GM23338 (cell line): ENCODE measurements around the gene ERC2. TPM values are rescaled to one million over a fixed set of nuclear protein-coding genes. Genes with fewer than 3 reads are reported as not detected.

Experiments used
- ATAC-seq: fragments of 200-7000 bp; cut with Tn5 transposase; 3 replicates; pipeline ENCODE4 v1.9.1; 2020
- DNase-seq: peaks from one replicate; pipeline ENCODE4 v3.0.0-alpha.2; 2015; ENCODE audit warnings: low spot score
- H2AFZ ChIP-seq: fragments of 200-600 bp; sonication (generic); 2 replicates; pipeline ENCODE4 v1.8.0; 2016; ENCODE audit warnings: antibody characterized with exemption, mild to moderate bottlenecking, moderate library complexity
- H3F3A ChIP-seq: fragments of 200-600 bp; sonication (generic); replicated peaks from 2 replicates; pipeline ENCODE4 v1.8.0; 2017; ENCODE audit warnings: antibody characterized with exemption, mixed run types, low read depth
- H3K27ac ChIP-seq: fragments of 200-600 bp; sonication (generic); 2 replicates; pipeline ENCODE4 v1.6.1; 2016; ENCODE audit warnings: low read depth
- H3K27me3 ChIP-seq: fragments of 200-600 bp; sonication (generic); 2 replicates; pipeline ENCODE4 v1.8.0; 2016; ENCODE audit warnings: mild to moderate bottlenecking, mixed run types, moderate library complexity; ENCODE audit not compliant: insufficient read depth
- H3K36me3 ChIP-seq: fragments of 200-600 bp; sonication (generic); 2 replicates; pipeline ENCODE4 v1.8.0; 2016; ENCODE audit warnings: mild to moderate bottlenecking; ENCODE audit not compliant: insufficient read depth
- H3K4me1 ChIP-seq: fragments of 200-600 bp; sonication (generic); 2 replicates; pipeline ENCODE4 v1.8.0; 2016; ENCODE audit warnings: mild to moderate bottlenecking, moderate library complexity; ENCODE audit not compliant: insufficient read depth
- H3K4me2 ChIP-seq: fragments of 200-600 bp; sonication (generic); 2 replicates; pipeline ENCODE4 v1.7.1; 2017; ENCODE audit warnings: mixed run types
- H3K4me3 ChIP-seq: fragments of 200-600 bp; sonication (generic); 2 replicates; pipeline ENCODE4 v1.6.1; 2016; ENCODE audit warnings: mixed run types
- H3K79me2 ChIP-seq: fragments of 200-600 bp; sonication (generic); replicated peaks from 2 replicates; pipeline ENCODE4 v1.8.0; 2017; ENCODE audit warnings: mild to moderate bottlenecking; ENCODE audit not compliant: insufficient read depth
- H3K9me2 ChIP-seq: fragments of 200-600 bp; sonication (generic); 2 replicates; pipeline ENCODE4 v1.8.0; 2017; ENCODE audit not compliant: insufficient read depth
- H4K20me1 ChIP-seq: fragments of 200-600 bp; sonication (generic); replicated peaks from 2 replicates; pipeline ENCODE4 v1.8.0; 2017; ENCODE audit warnings: mild to moderate bottlenecking; ENCODE audit not compliant: insufficient read depth
- H3K27ac Mint-ChIP-seq: 2 replicates; pipeline ENCODE4 v1.8.0; 2020; ENCODE audit warnings: inconsistent platforms, mild to moderate bottlenecking, moderate library complexity, mixed read lengths
- H3K27me3 Mint-ChIP-seq: 3 replicates; pipeline ENCODE4 v1.8.0; 2022; ENCODE audit warnings: low read depth, mild to moderate bottlenecking, moderate library complexity, mixed read lengths, inconsistent platforms; ENCODE audit not compliant: insufficient read depth, poor library complexity
- H3K36me3 Mint-ChIP-seq: 3 replicates; pipeline ENCODE4 v1.8.0; 2021; ENCODE audit warnings: low read depth, mild to moderate bottlenecking, inconsistent platforms, moderate library complexity, mixed read lengths
- H3K4me1 Mint-ChIP-seq: 3 replicates; pipeline ENCODE4 v1.8.0; 2020; ENCODE audit warnings: mild to moderate bottlenecking, inconsistent platforms, mixed read lengths
- H3K4me3 Mint-ChIP-seq: 3 replicates; pipeline ENCODE4 v1.8.0; 2021; ENCODE audit warnings: moderate library complexity, mild to moderate bottlenecking, inconsistent platforms, mixed read lengths
- H3K9me3 Mint-ChIP-seq: 3 replicates; pipeline ENCODE4 v1.8.0; 2020; ENCODE audit warnings: moderate library complexity, mild to moderate bottlenecking, inconsistent platforms, mixed read lengths
- CTCF ChIP-seq, 2 experiments: fragments of 200-600 bp in 1 of 2; sonication (generic) in 1 of 2; conservative IDR thresholded peaks; 2 replicates each; pipeline versions ENCODE4 v1.5.1 to v1.6.1; 2016 to 2017; ENCODE audit warnings: antibody characterized with exemption in 2 of 2, low read depth in 2 of 2, mild to moderate bottlenecking in 2 of 2, moderate library complexity in 1 of 2
- EZH2 ChIP-seq: fragments of 200-600 bp; sonication (generic); IDR thresholded peaks from one replicate; pipeline ENCODE4 v1.8.0; 2017; ENCODE audit warnings: antibody characterized with exemption, mild to moderate bottlenecking, low read depth; ENCODE audit not compliant: unreplicated experiment
- EZH2phosphoT487 ChIP-seq: fragments of 200-600 bp; sonication (generic); IDR thresholded peaks from one replicate; pipeline ENCODE4 v1.8.1; 2018; ENCODE audit warnings: antibody characterized with exemption; ENCODE audit not compliant: unreplicated experiment
- JUNB ChIP-seq: IDR thresholded peaks from one replicate; pipeline ENCODE4 v1.6.1; 2016; ENCODE audit warnings: antibody characterized with exemption; ENCODE audit not compliant: unreplicated experiment
- NANOG ChIP-seq: IDR thresholded peaks from 2 replicates; pipeline ENCODE4 v1.6.1; 2016; ENCODE audit warnings: antibody characterized with exemption, borderline replicate concordance
- POLR2AphosphoS5 ChIP-seq: IDR thresholded peaks from 2 replicates; pipeline ENCODE4 v1.6.1; 2016; ENCODE audit warnings: antibody characterized with exemption, low read depth
- REST ChIP-seq: IDR thresholded peaks from one replicate; pipeline ENCODE4 v1.6.1; 2018; ENCODE audit warnings: antibody characterized with exemption; ENCODE audit not compliant: unreplicated experiment
- STAT1 ChIP-seq: IDR thresholded peaks from one replicate; pipeline ENCODE4 v1.6.1; 2016; ENCODE audit warnings: antibody characterized with exemption; ENCODE audit not compliant: unreplicated experiment
- ZNF114 ChIP-seq: fragments of 250-450 bp; sonication (Bioruptor Pico); IDR thresholded peaks from 2 replicates; pipeline ENCODE4 v1.5.0; 2020; ENCODE audit warnings: mild to moderate bottlenecking, moderate library complexity
- ZNF331 ChIP-seq: fragments of 250-450 bp; sonication (Bioruptor Pico); IDR thresholded peaks from 2 replicates; pipeline ENCODE4 v1.5.0; 2020; ENCODE audit warnings: low read depth, mild to moderate bottlenecking, moderate library complexity
- ZNF462 ChIP-seq: fragments of 250-450 bp; sonication (Bioruptor Pico); IDR thresholded peaks from 2 replicates; pipeline ENCODE4 v1.5.0; 2020; ENCODE audit warnings: mild to moderate bottlenecking, moderate library complexity
- polyA plus RNA-seq: library from polyadenylated mRNA; unstranded; fragments of >200 nt; fragmentation: Nextera tagmentation; extraction: Ambion mirVana; gene quantifications from 2 replicates; pipeline ENCODE4 v1.2.1, GENCODE V29; 2016
- total RNA-seq: library from RNA; depleted of rRNA; stranded (reverse); fragments of >200 nt; shearing (Covaris generic); gene quantifications from 2 replicates; pipeline ENCODE4 v1.2.3, GENCODE V29; 2014

Gene ERC2
- total and polyA plus RNA-seq, 2 experiments from 2014 or later, result 11.8 to 13.7 TPM

- TF ChIP-seq ZNF462, result no peak
- TF ChIP-seq STAT1, result no peak
- TF ChIP-seq JUNB, result no peak
- TF ChIP-seq POLR2AphosphoS5, result no peak
These were observed 883.4 kb downstream of the ERC2 start (continued) for GRCh38 chr3:55584716-55585368.

DNA sequence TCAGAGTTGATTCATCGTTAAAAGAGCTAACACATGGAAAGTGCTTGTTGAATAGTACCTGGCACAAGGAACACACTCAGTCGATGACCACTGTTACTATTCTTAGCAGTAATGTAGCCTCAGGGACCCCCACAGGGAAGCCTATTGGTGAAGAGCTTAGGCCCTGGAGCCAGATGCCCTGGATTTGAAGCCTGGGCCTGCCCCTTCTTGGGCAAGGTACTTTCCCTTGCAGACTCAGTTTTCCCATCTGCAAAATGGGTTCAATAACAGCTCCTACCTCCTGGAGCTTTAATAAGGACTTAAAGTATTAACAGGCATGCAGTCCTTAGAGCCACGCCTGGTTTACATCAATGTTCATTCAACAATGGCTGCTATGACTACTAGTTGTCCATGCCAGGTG, 884.2 kb downstream of the ERC2 start:
- DNase-seq (no peak), ATAC-seq (no peak)
- peaks cover 34% of the 10 kb centered on the region for H3K4me1 Mint-ChIP-seq
- no peaks in the 10 kb centered on the region for H3K27me3 Mint-ChIP-seq
- Histone ChIP-seq H3K36me3 (no peaks in the 10 kb centered on the region), H2AFZ (no peak overlapping the region), H3K27me3 (no peaks in the 10 kb centered on the region), H3K9me2 (0 out of 2 replicates have a peak, but pooled peaks cover 3% of the 10 kb centered on the region), H4K20me1 (no peaks in the 10 kb centered on the region), H3K4me1 (peaks cover 12% of the 10 kb centered on the region), H3K4me2 (no peak overlapping the region), H3K27ac (no peak overlapping the region), H3K79me2 (no peaks in the 10 kb centered on the region), H3F3A (no peaks in the 10 kb centered on the region), H3K4me3 (no peak overlapping the region)
- no peaks in the 10 kb centered on the region for H3K9me3 Mint-ChIP-seq
- H3K4me3 Mint-ChIP-seq, result no peak overlapping the region
- no peak overlapping the region for H3K27ac Mint-ChIP-seq
- H3K36me3 Mint-ChIP-seq, result no peaks in the 10 kb centered on the region
- TF ChIP-seq NANOG (no peak), ZNF331 (CRISPR knock-in tag) (no peak), JUNB (no peak), EZH2 (no peak), REST (no peak), CTCF (conservative IDR thresholded peaks at IDR 0.05; ENCODE audit: low read depth in 2 of 2) (no peak), POLR2AphosphoS5 (no peak), EZH2phosphoT487 (no peak), ZNF114 (CRISPR knock-in tag) (no peak)
